HepG2 (cell line): ENCODE results near the gene PATZ1. TPM values are rescaled to one million over a fixed set of nuclear protein-coding genes. Genes with fewer than 3 reads are reported as not detected.

ENCODE experiments used
- FOXJ3 ChIP-seq: sonication (generic); formaldehyde crosslinking; IDR thresholded peaks from 2 replicates; pipeline ENCODE4 v1.4.0; 2020; ENCODE audit warnings: missing genetic modification reagents, mild to moderate bottlenecking, borderline replicate concordance
- GMEB1 ChIP-seq: sonication (generic); formaldehyde crosslinking; IDR thresholded peaks from 2 replicates; pipeline ENCODE4 v1.5.1; 2020; ENCODE audit warnings: missing genetic modification reagents, mild to moderate bottlenecking, borderline replicate concordance
- IRF2 ChIP-seq: IDR thresholded peaks from 2 replicates; pipeline ENCODE4 v1.6.1; 2018; ENCODE audit warnings: missing genetic modification reagents, missing compliant biosample characterization
- MLXIP ChIP-seq: sonication (generic); formaldehyde crosslinking; IDR thresholded peaks from 2 replicates; pipeline ENCODE4 v1.9.0; 2021; ENCODE audit warnings: missing genetic modification reagents, borderline replicate concordance
- TCF7 ChIP-seq: sonication (generic); IDR thresholded peaks from 2 replicates; pipeline ENCODE4 v1.6.1; 2016; ENCODE audit warnings: antibody characterized with exemption, low read depth
- polyA plus RNA-seq, 8 experiments: library from polyadenylated mRNA; depleted of rRNA in 3 of 8; stranded (reverse) in 7 of 8; unstranded in 1 of 8; fragments of >200 nt; fragmentation: Illumina TruSeq in 4 of 8; extraction: Trizol in 4 of 8; gene quantifications; 2 replicates each; pipeline versions ENCODE4 v1.2.1 to v1.2.3, GENCODE V29; 2011 to 2016; ENCODE audit warnings: low read depth in 4 of 8, missing spikeins in 1 of 8, mixed read lengths in 1 of 8; ENCODE audit not compliant: insufficient read depth in 1 of 8
- total RNA-seq, 5 experiments: library from RNA; depleted of rRNA; stranded (reverse); fragments of >200 nt; fragmentation: Illumina TruSeq; extraction: Trizol; gene quantifications; 2 replicates each; pipeline ENCODE4 v1.2.3, GENCODE V29; 2016; ENCODE audit warnings: low read depth in 1 of 5
- TF ChIP-seq, protein P1 (sequence below): sonication (generic); formaldehyde crosslinking; IDR thresholded peaks from 2 replicates; pipeline ENCODE4 v1.4.0; 2020; ENCODE audit warnings: missing genetic modification reagents, borderline replicate concordance
- TF ChIP-seq, protein P2 (sequence below): sonication (generic); formaldehyde crosslinking; IDR thresholded peaks from 2 replicates; pipeline ENCODE4 v1.4.0; 2020; ENCODE audit warnings: mild to moderate bottlenecking, missing genetic modification reagents
- TF ChIP-seq, protein P3 (sequence below): sonication (generic); formaldehyde crosslinking; IDR thresholded peaks from 2 replicates; pipeline ENCODE4 v1.8.0; 2023; ENCODE audit warnings: mild to moderate bottlenecking, missing genetic modification reagents

The PATZ1 gene
- total and polyA plus RNA-seq, 2 of the 13 experiments (the other 11 are each of a cell fraction or from before 2014, with no cell fraction given): 24.9 to 30.5 TPM

DNA sequence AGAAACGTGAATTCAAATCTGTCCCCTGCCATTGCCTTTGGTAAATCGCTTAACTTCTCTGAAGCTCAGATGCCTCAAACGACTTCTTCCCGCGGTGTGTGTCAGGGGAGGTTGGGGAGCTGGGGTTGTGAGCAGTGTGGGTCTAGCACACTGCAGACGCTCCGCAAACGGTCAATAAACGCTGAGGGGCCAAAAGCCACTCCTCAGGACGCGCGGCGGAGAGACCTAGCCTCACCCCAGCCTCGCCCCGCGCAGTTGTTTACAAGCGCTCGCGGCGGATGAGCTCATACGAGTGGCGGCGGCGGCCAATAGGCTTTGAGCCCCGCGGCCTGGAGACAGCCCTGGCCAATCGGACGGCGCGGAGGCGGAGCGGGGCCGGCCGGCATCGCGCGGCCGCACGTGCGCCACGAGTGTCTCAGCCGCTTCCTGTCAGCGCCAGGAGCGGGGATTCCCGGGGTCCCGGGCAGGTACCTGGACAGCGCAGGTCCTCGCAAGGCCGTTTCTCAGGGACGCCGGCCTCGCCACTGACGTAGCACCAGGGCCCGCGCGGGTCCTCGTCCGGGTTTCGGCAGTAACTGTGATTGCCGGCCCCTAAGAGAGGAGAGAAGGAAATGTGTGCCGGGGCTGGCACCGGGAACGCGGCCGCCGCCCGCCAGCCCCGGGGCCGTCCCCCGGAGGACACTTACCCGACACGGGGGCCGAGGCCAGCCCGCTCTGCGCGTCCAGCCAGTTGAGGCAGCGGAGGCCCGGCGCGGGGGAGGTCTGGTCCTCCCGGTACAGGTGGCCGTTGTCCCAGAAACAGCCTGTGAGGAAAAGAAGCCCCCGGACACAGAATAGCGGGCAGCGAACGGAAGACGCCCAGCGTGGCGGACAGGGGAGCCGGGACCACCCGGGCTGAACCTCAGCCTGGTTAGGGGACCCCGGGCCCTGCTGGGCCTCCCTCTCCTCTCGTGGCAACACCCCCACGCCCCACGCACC lies 55.4 kb downstream of the PATZ1 start (continued):
- peak; percentile 70 for TF ChIP-seq GMEB1 (CRISPR knock-in tag)
- TF ChIP-seq, protein P1, sequence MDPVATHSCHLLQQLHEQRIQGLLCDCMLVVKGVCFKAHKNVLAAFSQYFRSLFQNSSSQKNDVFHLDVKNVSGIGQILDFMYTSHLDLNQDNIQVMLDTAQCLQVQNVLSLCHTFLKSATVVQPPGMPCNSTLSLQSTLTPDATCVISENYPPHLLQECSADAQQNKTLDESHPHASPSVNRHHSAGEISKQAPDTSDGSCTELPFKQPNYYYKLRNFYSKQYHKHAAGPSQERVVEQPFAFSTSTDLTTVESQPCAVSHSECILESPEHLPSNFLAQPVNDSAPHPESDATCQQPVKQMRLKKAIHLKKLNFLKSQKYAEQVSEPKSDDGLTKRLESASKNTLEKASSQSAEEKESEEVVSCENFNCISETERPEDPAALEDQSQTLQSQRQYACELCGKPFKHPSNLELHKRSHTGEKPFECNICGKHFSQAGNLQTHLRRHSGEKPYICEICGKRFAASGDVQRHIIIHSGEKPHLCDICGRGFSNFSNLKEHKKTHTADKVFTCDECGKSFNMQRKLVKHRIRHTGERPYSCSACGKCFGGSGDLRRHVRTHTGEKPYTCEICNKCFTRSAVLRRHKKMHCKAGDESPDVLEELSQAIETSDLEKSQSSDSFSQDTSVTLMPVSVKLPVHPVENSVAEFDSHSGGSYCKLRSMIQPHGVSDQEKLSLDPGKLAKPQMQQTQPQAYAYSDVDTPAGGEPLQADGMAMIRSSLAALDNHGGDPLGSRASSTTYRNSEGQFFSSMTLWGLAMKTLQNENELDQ (CRISPR knock-in tag): no peak
- TF ChIP-seq IRF2 (CRISPR knock-in tag): peak; percentile 12; the same call in 1 of the 2 replicates
- TF ChIP-seq FOXJ3 (CRISPR knock-in tag): 0 out of 2 replicates have a peak, but pooled peaks have one; percentile 44
- TF ChIP-seq TCF7: no peak
- peak; percentile 85; the same call in 1 of the 2 replicates for TF ChIP-seq MLXIP
- TF ChIP-seq, protein P2, sequence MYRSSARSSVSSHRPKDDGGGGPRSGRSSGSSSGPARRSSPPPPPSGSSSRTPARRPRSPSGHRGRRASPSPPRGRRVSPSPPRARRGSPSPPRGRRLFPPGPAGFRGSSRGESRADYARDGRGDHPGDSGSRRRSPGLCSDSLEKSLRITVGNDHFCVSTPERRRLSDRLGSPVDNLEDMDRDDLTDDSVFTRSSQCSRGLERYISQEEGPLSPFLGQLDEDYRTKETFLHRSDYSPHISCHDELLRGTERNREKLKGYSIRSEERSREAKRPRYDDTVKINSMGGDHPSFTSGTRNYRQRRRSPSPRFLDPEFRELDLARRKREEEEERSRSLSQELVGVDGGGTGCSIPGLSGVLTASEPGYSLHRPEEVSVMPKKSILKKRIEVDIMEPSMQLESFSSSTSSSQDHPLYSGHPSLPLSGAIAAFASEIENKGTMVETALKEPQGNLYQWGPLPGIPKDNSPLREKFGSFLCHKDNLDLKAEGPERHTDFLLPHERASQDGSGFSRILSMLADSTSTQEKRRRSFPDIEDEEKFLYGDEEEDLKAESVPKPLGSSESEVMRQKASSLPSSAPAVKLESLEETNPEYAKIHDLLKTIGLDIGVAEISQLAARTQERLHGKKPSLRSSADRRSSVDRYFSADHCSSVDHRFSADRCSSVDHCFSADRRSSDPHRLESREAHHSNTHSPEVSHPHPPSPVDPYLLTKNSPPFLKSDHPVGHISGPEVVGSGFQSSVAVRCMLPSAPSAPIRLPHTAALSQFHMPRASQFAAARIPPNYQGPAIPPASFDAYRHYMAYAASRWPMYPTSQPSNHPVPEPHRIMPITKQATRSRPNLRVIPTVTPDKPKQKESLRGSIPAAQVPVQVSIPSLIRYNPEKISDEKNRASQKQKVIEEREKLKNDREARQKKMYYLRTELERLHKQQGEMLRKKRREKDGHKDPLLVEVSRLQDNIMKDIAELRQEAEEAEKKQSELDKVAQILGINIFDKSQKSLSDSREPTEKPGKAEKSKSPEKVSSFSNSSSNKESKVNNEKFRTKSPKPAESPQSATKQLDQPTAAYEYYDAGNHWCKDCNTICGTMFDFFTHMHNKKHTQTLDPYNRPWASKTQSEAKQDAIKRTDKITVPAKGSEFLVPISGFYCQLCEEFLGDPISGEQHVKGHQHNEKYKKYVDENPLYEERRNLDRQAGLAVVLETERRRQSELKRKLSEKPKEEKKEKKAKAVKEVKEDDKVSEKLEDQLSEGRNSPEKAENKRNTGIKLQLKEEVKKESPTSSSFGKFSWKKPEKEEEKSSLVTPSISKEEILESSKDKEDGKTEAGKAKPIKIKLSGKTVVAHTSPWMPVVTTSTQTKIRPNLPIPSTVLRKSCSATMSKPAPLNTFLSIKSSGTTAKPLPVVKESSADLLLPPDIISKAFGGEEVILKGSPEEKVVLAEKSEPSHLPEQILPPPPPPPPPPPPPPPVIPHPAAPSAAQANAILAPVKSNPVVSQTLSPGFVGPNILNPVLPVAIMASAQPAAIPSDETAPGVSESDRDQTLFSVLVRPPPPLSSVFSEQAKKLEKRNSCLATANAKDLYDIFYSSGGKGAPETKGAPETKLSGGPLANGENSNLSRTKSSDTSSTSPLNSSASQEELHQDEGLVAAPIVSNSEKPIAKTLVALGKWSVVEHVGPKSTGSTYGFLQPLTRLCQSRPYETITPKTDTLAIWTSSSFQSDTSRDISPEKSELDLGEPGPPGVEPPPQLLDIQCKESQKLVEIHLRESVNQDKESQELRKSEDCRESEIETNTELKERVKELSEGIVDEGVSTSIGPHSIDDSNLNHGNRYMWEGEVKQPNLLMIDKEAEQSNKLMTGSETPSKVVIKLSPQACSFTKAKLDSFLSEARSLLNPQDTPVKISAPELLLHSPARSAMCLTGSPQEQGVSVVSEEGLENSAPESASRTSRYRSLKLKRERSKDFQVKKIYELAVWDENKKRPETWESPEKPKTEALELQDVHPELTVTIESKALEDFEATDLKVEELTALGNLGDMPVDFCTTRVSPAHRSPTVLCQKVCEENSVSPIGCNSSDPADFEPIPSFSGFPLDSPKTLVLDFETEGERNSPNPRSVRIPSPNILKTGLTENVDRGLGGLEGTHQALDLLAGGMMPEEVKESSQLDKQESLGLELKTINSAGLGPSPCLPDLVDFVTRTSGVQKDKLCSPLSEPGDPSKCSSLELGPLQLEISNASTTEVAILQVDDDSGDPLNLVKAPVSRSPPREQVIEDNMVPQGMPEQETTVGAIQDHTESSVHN (CRISPR knock-in tag): peak; percentile 91; the same call in 1 of the 2 replicates
- TF ChIP-seq, protein P3, sequence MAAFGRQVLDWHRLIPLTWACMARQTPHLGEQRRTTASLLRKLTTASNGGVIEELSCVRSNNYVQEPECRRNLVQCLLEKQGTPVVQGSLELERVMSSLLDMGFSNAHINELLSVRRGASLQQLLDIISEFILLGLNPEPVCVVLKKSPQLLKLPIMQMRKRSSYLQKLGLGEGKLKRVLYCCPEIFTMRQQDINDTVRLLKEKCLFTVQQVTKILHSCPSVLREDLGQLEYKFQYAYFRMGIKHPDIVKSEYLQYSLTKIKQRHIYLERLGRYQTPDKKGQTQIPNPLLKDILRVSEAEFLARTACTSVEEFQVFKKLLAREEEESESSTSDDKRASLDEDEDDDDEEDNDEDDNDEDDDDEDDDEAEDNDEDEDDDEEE (CRISPR knock-in tag): 0 out of 2 replicates have a peak, but pooled peaks have one; percentile 59
